Measurements from ENCODE around the gene SCMH1.

Gene SCMH1

GRCh38 chr1:41169066-41169798, 72.9 kb downstream of the SCMH1 start:
- Histone ChIP-seq H3K27me3 (replicated peaks; ENCODE audit: control insufficient read depth, insufficient read depth, low read length) (no peaks in the 10 kb centered on the region), H3K9ac (ENCODE audit: low read length) (no peak overlapping the region), H3K36me3 (ENCODE audit: control insufficient read depth, insufficient read depth, low read length, severe bottlenecking) (no peaks in the 10 kb centered on the region), H3K4me3 (ENCODE audit: low read length) (no peak overlapping the region), H3K4me1 (ENCODE audit: control insufficient read depth, insufficient read depth, low read length) (no peaks in the 10 kb centered on the region), H3K9me3 (ENCODE audit: control insufficient read depth, low read length) (peaks cover 25% of the 10 kb centered on the region)
- DNase-seq (ENCODE audit: low read depth), result no peak

- Histone ChIP-seq H3K4me3 (ENCODE audit: low read length) (peak overlapping the region; percentile 34), H3K4me1 (ENCODE audit: control insufficient read depth, insufficient read depth, low read length) (no peaks in the 10 kb centered on the region), H3K9ac (ENCODE audit: low read length) (no peak overlapping the region), H3K9me3 (ENCODE audit: control insufficient read depth, low read length) (peaks cover 25% of the 10 kb centered on the region), H3K36me3 (ENCODE audit: control insufficient read depth, insufficient read depth, low read length, severe bottlenecking) (no peaks in the 10 kb centered on the region), H3K27me3 (replicated peaks; ENCODE audit: control insufficient read depth, insufficient read depth, low read length) (peaks cover under 1% of the 10 kb centered on the region)
- no peak for DNase-seq (ENCODE audit: low read depth)
Observed at GRCh38 chr1:41167667-41168066, 74.4 kb downstream of the SCMH1 start.

- no peaks in the 10 kb centered on the region for H3K4me1 ChIP-seq (ENCODE audit: control insufficient read depth, insufficient read depth, low read length)
- no peak for DNase-seq (ENCODE audit: low read depth)
- no peak overlapping the region for H3K9ac ChIP-seq (ENCODE audit: low read length)
- peaks cover 2% of the 10 kb centered on the region for H3K36me3 ChIP-seq (ENCODE audit: control insufficient read depth, insufficient read depth, low read length, severe bottlenecking)
- no peak overlapping the region for H3K4me3 ChIP-seq (ENCODE audit: low read length)
- peaks cover 25% of the 10 kb centered on the region for H3K9me3 ChIP-seq (ENCODE audit: control insufficient read depth, low read length)
- peaks cover 20% of the 10 kb centered on the region for H3K27me3 ChIP-seq (replicated peaks; ENCODE audit: control insufficient read depth, insufficient read depth, low read length)
Observed at GRCh38 chr1:41164727-41165126, 77.4 kb downstream of the SCMH1 start.

GRCh38 chr1:41162441-41162840, 79.7 kb downstream of the SCMH1 start:
- H3K4me1 ChIP-seq (ENCODE audit: control insufficient read depth, insufficient read depth, low read length), result no peaks in the 10 kb centered on the region
- H3K9ac ChIP-seq (ENCODE audit: low read length), result no peak overlapping the region
- H3K36me3 ChIP-seq (ENCODE audit: control insufficient read depth, insufficient read depth, low read length, severe bottlenecking), result peaks cover 5% of the 10 kb centered on the region
- DNase-seq (ENCODE audit: low read depth), result no peak
- no peak overlapping the region for H3K4me3 ChIP-seq (ENCODE audit: low read length)
- peaks cover 11% of the 10 kb centered on the region for H3K9me3 ChIP-seq (ENCODE audit: control insufficient read depth, low read length)
- peaks cover 37% of the 10 kb centered on the region for H3K27me3 ChIP-seq (replicated peaks; ENCODE audit: control insufficient read depth, insufficient read depth, low read length)

- no peaks in the 10 kb centered on the region for H3K4me1 ChIP-seq (ENCODE audit: control insufficient read depth, insufficient read depth, low read length)
- H3K4me3 ChIP-seq (ENCODE audit: low read length), result no peak overlapping the region
- DNase-seq (ENCODE audit: low read depth), result no peak
Observed at GRCh38 chr1:41161846-41162245, 80.3 kb downstream of the SCMH1 start.

GRCh38 chr1:41160498-41161110, 81.5 kb downstream of the SCMH1 start:
- H3K9ac ChIP-seq (ENCODE audit: low read length), result no peak overlapping the region
- peaks cover 4% of the 10 kb centered on the region for H3K4me1 ChIP-seq (ENCODE audit: control insufficient read depth, insufficient read depth, low read length)
- H3K4me3 ChIP-seq (ENCODE audit: low read length), result no peak overlapping the region
- H3K36me3 ChIP-seq (ENCODE audit: control insufficient read depth, insufficient read depth, low read length, severe bottlenecking), result peaks cover 5% of the 10 kb centered on the region
- DNase-seq (ENCODE audit: low read depth), result no peak
- no peaks in the 10 kb centered on the region for H3K9me3 ChIP-seq (ENCODE audit: control insufficient read depth, low read length)
- peaks cover 37% of the 10 kb centered on the region for H3K27me3 ChIP-seq (replicated peaks; ENCODE audit: control insufficient read depth, insufficient read depth, low read length)

More at GRCh38 chr1:41161846-41162245, 80.3 kb downstream of the SCMH1 start:
- peaks cover 37% of the 10 kb centered on the region for H3K27me3 ChIP-seq (replicated peaks; ENCODE audit: control insufficient read depth, insufficient read depth, low read length)
- H3K9me3 ChIP-seq (ENCODE audit: control insufficient read depth, low read length), result peaks cover 5% of the 10 kb centered on the region
- no peak overlapping the region for H3K9ac ChIP-seq (ENCODE audit: low read length)
- H3K36me3 ChIP-seq (ENCODE audit: control insufficient read depth, insufficient read depth, low read length, severe bottlenecking), result peaks cover 5% of the 10 kb centered on the region

- Histone ChIP-seq H3K4me3 (ENCODE audit: low read length) (no peak overlapping the region), H3K27me3 (replicated peaks; ENCODE audit: control insufficient read depth, insufficient read depth, low read length) (peaks cover 37% of the 10 kb centered on the region), H3K36me3 (ENCODE audit: control insufficient read depth, insufficient read depth, low read length, severe bottlenecking) (peaks cover 5% of the 10 kb centered on the region), H3K4me1 (ENCODE audit: control insufficient read depth, insufficient read depth, low read length) (peaks cover 4% of the 10 kb centered on the region), H3K9ac (ENCODE audit: low read length) (no peak overlapping the region), H3K9me3 (ENCODE audit: control insufficient read depth, low read length) (no peaks in the 10 kb centered on the region)
- DNase-seq (ENCODE audit: low read depth), result no peak
Observed at GRCh38 chr1:41158966-41159365, 83.1 kb downstream of the SCMH1 start.

- peaks cover 5% of the 10 kb centered on the region for H3K36me3 ChIP-seq (ENCODE audit: control insufficient read depth, insufficient read depth, low read length, severe bottlenecking)
- H3K9me3 ChIP-seq (ENCODE audit: control insufficient read depth, low read length), result no peaks in the 10 kb centered on the region
- peaks cover 37% of the 10 kb centered on the region for H3K27me3 ChIP-seq (replicated peaks; ENCODE audit: control insufficient read depth, insufficient read depth, low read length)
- no peak overlapping the region for H3K9ac ChIP-seq (ENCODE audit: low read length)
- no peak overlapping the region for H3K4me3 ChIP-seq (ENCODE audit: low read length)
- DNase-seq (ENCODE audit: low read depth), result no peak
- H3K4me1 ChIP-seq (ENCODE audit: control insufficient read depth, insufficient read depth, low read length), result peaks cover 7% of the 10 kb centered on the region
Observed at GRCh38 chr1:41158147-41158875, 83.8 kb downstream of the SCMH1 start.

GRCh38 chr1:41155105-41155504, 87.0 kb downstream of the SCMH1 start:
- Histone ChIP-seq H3K36me3 (ENCODE audit: control insufficient read depth, insufficient read depth, low read length, severe bottlenecking) (peaks cover 5% of the 10 kb centered on the region), H3K9ac (ENCODE audit: low read length) (no peak overlapping the region)
- DNase-seq (ENCODE audit: low read depth), result no peak

GRCh38 chr1:41153750-41154274, 88.3 kb downstream of the SCMH1 start:
- peaks cover 31% of the 10 kb centered on the region for H3K4me1 ChIP-seq (ENCODE audit: control insufficient read depth, insufficient read depth, low read length)
- H3K27me3 ChIP-seq (replicated peaks; ENCODE audit: control insufficient read depth, insufficient read depth, low read length), result peaks cover 9% of the 10 kb centered on the region

More at GRCh38 chr1:41155105-41155504, 87.0 kb downstream of the SCMH1 start:
- Histone ChIP-seq H3K9me3 (ENCODE audit: control insufficient read depth, low read length) (no peaks in the 10 kb centered on the region), H3K27me3 (replicated peaks; ENCODE audit: control insufficient read depth, insufficient read depth, low read length) (peaks cover 20% of the 10 kb centered on the region), H3K4me3 (ENCODE audit: low read length) (no peak overlapping the region), H3K4me1 (ENCODE audit: control insufficient read depth, insufficient read depth, low read length) (peaks cover 31% of the 10 kb centered on the region)

GRCh38 chr1:41152622-41153044, 89.5 kb downstream of the SCMH1 start:
- H3K4me3 ChIP-seq (ENCODE audit: low read length), result peak overlapping the region; percentile 22
- H3K27me3 ChIP-seq (replicated peaks; ENCODE audit: control insufficient read depth, insufficient read depth, low read length), result no peaks in the 10 kb centered on the region
- DNase-seq (ENCODE audit: low read depth), result peak; percentile 79
- peaks cover 31% of the 10 kb centered on the region for H3K4me1 ChIP-seq (ENCODE audit: control insufficient read depth, insufficient read depth, low read length)
- H3K9ac ChIP-seq (ENCODE audit: low read length), result no peak overlapping the region
- no peaks in the 10 kb centered on the region for H3K9me3 ChIP-seq (ENCODE audit: control insufficient read depth, low read length)
- peaks cover 8% of the 10 kb centered on the region for H3K36me3 ChIP-seq (ENCODE audit: control insufficient read depth, insufficient read depth, low read length, severe bottlenecking)

More at GRCh38 chr1:41153750-41154274, 88.3 kb downstream of the SCMH1 start:
- Histone ChIP-seq H3K36me3 (ENCODE audit: control insufficient read depth, insufficient read depth, low read length, severe bottlenecking) (peaks cover 8% of the 10 kb centered on the region), H3K9ac (ENCODE audit: low read length) (no peak overlapping the region), H3K9me3 (ENCODE audit: control insufficient read depth, low read length) (no peaks in the 10 kb centered on the region), H3K4me3 (ENCODE audit: low read length) (no peak overlapping the region)
- DNase-seq (ENCODE audit: low read depth), result no peak
